Mesothelial cell of epicardium (in vitro differentiated cells): ENCODE data around the gene ARHGEF17. TPM values are rescaled to one million over a fixed set of nuclear protein-coding genes. Genes with fewer than 3 reads are reported as not detected.

Source experiments
- DNase-seq, 2 experiments: peaks; one replicate each; pipeline ENCODE4 v3.0.0; 2021; ENCODE audit warnings: low spot score in 2 of 2; ENCODE audit not compliant: unreplicated experiment in 2 of 2
- H3K27ac Mint-ChIP-seq: 2 replicates; pipeline ENCODE4 v1.8.0; 2021; ENCODE audit warnings: mixed read lengths
- H3K27me3 Mint-ChIP-seq: 2 replicates; pipeline ENCODE4 v1.8.0; 2021; ENCODE audit warnings: low read depth, mixed read lengths
- H3K36me3 Mint-ChIP-seq: 2 replicates; pipeline ENCODE4 v1.8.0; 2021; ENCODE audit warnings: mixed read lengths
- H3K4me1 Mint-ChIP-seq: 2 replicates; pipeline ENCODE4 v1.8.0; 2021; ENCODE audit warnings: mixed read lengths
- H3K4me3 Mint-ChIP-seq: 2 replicates; pipeline ENCODE4 v1.8.0; 2021; ENCODE audit warnings: mild to moderate bottlenecking, moderate library complexity, mixed read lengths
- H3K9me3 Mint-ChIP-seq: 2 replicates; pipeline ENCODE4 v1.8.0; 2021; ENCODE audit warnings: mixed read lengths
- total RNA-seq: library from RNA; stranded (reverse); gene quantifications from 3 replicates; pipeline ENCODE4 v1.2.1, GENCODE V29; 2021
- TF ChIP-seq, protein P1 (sequence below): fragments of 200-600 bp; sonication (generic); IDR thresholded peaks from one replicate; pipeline ENCODE4 v1.5.0; 2021; ENCODE audit warnings: antibody characterized with exemption; ENCODE audit not compliant: unreplicated experiment

ARHGEF17 gene
- total RNA-seq, 1 donor from 2014 or later, result 150 TPM

DNA sequence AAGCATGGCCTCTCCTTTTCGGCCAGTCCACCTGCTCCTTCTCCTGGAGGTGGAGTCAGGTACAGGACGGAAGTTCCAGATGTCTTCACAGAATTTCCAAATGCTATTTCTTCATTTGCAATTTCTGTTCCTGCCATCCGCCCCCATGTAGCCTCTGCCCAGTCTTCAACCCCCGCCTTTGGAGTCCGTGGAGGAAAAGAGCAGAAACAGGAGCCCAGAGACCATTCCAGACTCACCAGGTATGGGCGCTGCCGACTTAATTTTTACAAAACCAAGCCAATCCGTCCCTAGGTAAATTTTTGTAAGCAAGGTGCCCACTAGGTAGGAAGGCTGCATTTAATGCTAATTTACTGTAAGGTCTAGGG lies 97.1 kb downstream of the ARHGEF17 start:
- Mint-ChIP-seq H3K4me3 (no peak overlapping the region), H3K9me3 (no peaks in the 10 kb centered on the region), H3K27me3 (no peaks in the 10 kb centered on the region), H3K27ac (no peak overlapping the region), H3K4me1 (peaks cover 2% of the 10 kb centered on the region), H3K36me3 (peaks cover 12% of the 10 kb centered on the region)
- TF ChIP-seq, protein P1, sequence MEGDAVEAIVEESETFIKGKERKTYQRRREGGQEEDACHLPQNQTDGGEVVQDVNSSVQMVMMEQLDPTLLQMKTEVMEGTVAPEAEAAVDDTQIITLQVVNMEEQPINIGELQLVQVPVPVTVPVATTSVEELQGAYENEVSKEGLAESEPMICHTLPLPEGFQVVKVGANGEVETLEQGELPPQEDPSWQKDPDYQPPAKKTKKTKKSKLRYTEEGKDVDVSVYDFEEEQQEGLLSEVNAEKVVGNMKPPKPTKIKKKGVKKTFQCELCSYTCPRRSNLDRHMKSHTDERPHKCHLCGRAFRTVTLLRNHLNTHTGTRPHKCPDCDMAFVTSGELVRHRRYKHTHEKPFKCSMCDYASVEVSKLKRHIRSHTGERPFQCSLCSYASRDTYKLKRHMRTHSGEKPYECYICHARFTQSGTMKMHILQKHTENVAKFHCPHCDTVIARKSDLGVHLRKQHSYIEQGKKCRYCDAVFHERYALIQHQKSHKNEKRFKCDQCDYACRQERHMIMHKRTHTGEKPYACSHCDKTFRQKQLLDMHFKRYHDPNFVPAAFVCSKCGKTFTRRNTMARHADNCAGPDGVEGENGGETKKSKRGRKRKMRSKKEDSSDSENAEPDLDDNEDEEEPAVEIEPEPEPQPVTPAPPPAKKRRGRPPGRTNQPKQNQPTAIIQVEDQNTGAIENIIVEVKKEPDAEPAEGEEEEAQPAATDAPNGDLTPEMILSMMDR, result no peak
- no peak for DNase-seq

DNA sequence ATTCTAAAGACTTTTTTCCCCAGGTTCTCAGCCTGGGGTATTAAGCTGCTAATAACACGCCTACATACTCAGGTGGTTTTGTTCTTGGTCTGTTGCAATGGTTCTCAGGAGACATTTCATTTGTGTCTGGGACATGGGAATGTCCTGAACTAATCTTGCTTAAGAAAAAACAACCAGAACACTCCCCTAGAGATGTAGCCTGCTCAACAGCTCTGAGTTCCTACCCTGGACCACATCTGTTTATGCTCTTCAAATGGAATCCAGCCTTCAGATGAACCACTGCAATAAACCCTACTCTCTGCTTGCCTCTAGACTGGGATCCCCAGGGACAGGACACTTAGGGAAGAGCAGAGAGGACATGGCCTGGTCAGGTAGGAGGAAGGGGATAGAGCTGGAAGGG lies 98.1 kb downstream of the ARHGEF17 start:
- TF ChIP-seq, protein P1, result no peak
- H3K9me3 Mint-ChIP-seq, result no peaks in the 10 kb centered on the region
- no peaks in the 10 kb centered on the region for H3K27me3 Mint-ChIP-seq
- peaks cover 14% of the 10 kb centered on the region for H3K36me3 Mint-ChIP-seq
- DNase-seq, result no peak
- H3K4me3 Mint-ChIP-seq, result no peak overlapping the region
- peaks cover 2% of the 10 kb centered on the region for H3K4me1 Mint-ChIP-seq
- H3K27ac Mint-ChIP-seq, result no peak overlapping the region

DNA sequence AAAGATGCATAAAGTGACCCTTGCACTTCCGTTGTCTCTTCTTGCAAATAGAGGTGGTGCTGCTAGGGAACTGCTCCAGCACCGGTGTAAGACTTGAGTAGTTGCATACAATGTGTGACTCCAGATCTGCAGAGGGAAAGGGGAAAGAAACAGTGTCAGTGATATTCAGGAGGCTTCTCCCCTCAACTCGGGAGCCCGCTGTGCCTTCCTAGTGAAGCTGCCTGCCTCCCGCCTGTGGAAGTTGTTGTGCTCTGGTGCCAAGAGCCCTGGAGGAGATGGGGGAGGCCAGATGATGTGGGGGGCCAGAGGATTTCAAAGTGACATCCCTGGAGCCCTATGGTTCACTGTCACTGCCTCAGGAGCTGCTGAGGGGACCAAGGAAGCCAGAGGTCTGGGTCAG lies 98.5 kb downstream of the ARHGEF17 start:
- Mint-ChIP-seq H3K9me3 (no peaks in the 10 kb centered on the region), H3K4me3 (no peak overlapping the region), H3K4me1 (peaks cover 2% of the 10 kb centered on the region), H3K27ac (no peak overlapping the region), H3K27me3 (no peaks in the 10 kb centered on the region), H3K36me3 (peaks cover 14% of the 10 kb centered on the region)
- DNase-seq, result no peak
- TF ChIP-seq, protein P1, result no peak

DNA sequence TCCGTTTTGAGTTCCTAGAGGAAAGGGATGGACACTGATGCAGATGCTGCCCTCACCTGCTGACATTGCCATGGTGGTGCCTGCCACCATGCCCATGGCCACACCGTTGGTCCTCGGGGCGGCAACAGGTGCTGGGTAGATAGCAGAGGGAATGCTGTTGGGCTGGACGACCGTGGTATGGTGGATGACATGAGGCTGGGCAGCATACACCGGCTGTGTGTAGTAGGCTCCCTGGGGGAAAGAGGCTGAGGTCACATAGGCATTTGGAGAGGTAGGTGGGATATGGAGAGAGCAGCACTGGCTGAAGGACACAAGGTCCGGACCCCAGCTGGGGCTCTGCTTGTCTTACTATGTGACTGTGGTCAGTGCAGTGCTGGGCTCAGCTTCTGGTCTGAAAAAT lies 101.4 kb downstream of the ARHGEF17 start:
- H3K4me1 Mint-ChIP-seq, result peaks cover 2% of the 10 kb centered on the region
- no peaks in the 10 kb centered on the region for H3K9me3 Mint-ChIP-seq
- H3K36me3 Mint-ChIP-seq, result peaks cover 21% of the 10 kb centered on the region
- no peak for DNase-seq
- TF ChIP-seq, protein P1, result no peak
- no peak overlapping the region for H3K4me3 Mint-ChIP-seq
- no peaks in the 10 kb centered on the region for H3K27me3 Mint-ChIP-seq
- H3K27ac Mint-ChIP-seq, result no peak overlapping the region

DNA sequence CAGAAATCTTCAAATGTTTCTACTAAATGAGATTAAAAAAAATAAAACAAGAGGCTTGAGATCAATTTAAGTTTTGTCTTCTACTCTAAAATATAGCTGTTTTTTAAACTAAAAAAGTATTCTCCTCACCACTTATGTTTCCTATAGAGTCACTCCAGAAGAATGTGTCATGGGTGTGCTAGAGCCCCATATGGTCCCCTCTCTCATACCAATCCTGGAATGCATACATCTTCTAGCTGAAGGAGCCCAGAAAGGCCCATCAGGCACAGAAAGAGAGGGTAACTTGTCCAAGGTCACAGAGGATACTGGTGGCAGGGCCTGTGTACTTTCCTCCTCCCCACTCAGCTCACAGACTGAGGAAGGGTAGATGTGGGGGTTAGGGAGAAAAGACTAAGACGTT lies 102.6 kb downstream of the ARHGEF17 start:
- no peak for DNase-seq
- H3K27ac Mint-ChIP-seq, result no peak overlapping the region
- no peaks in the 10 kb centered on the region for H3K9me3 Mint-ChIP-seq
- no peaks in the 10 kb centered on the region for H3K27me3 Mint-ChIP-seq
- peaks cover 5% of the 10 kb centered on the region for H3K4me1 Mint-ChIP-seq
- no peak overlapping the region for H3K4me3 Mint-ChIP-seq
- H3K36me3 Mint-ChIP-seq, result peaks cover 21% of the 10 kb centered on the region
- TF ChIP-seq, protein P1, result no peak

DNA sequence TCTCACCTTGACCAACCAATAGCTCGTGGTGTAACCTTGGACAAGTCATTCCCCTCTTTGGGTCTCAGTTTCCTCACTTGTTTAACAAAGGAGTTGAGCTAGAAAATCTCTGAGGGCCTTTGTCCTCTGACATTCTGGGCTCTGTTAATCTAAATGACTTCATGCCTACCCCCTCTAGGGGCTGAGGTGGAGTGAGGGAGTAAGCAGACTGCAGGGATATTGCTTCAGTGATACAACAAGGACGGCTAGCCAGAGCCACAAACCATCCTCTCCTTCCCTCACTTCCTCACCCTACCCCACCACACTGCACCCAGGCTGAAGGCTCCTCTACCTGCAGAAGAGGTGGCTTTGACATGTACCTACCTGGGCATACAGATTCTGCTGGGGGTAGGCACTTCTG lies 103.0 kb downstream of the ARHGEF17 start:
- H3K9me3 Mint-ChIP-seq, result no peaks in the 10 kb centered on the region
- H3K36me3 Mint-ChIP-seq, result peaks cover 21% of the 10 kb centered on the region
- no peak overlapping the region for H3K27ac Mint-ChIP-seq
- no peaks in the 10 kb centered on the region for H3K27me3 Mint-ChIP-seq
- no peak overlapping the region for H3K4me3 Mint-ChIP-seq
- peaks cover 5% of the 10 kb centered on the region for H3K4me1 Mint-ChIP-seq
- TF ChIP-seq, protein P1, result no peak
- DNase-seq, result no peak
